Osteocyte (in vitro differentiated cells): ENCODE results near the gene PLXNA2. TPM values are rescaled to one million over a fixed set of nuclear protein-coding genes. Genes with fewer than 3 reads are reported as not detected.

Source experiments
- DNase-seq: peaks from one replicate; pipeline ENCODE4 v3.0.0; 2021; ENCODE audit warnings: mixed read lengths; ENCODE audit not compliant: unreplicated experiment; ENCODE audit errors: extremely low spot score
- H3K27ac Mint-ChIP-seq: one replicate; pipeline ENCODE4 v1.8.0; 2021; ENCODE audit warnings: mild to moderate bottlenecking, mixed read lengths; ENCODE audit not compliant: unreplicated experiment
- H3K27me3 Mint-ChIP-seq: one replicate; pipeline ENCODE4 v1.8.0; 2021; ENCODE audit warnings: mixed read lengths; ENCODE audit not compliant: unreplicated experiment
- H3K36me3 Mint-ChIP-seq: one replicate; pipeline ENCODE4 v1.8.0; 2021; ENCODE audit warnings: mixed read lengths; ENCODE audit not compliant: unreplicated experiment
- H3K4me1 Mint-ChIP-seq: one replicate; pipeline ENCODE4 v1.8.0; 2021; ENCODE audit warnings: mixed read lengths; ENCODE audit not compliant: unreplicated experiment
- H3K4me3 Mint-ChIP-seq: one replicate; pipeline ENCODE4 v1.8.0; 2021; ENCODE audit warnings: mild to moderate bottlenecking, moderate library complexity, mixed read lengths; ENCODE audit not compliant: unreplicated experiment
- H3K9me3 Mint-ChIP-seq: one replicate; pipeline ENCODE4 v1.8.0; 2021; ENCODE audit warnings: mixed read lengths; ENCODE audit not compliant: unreplicated experiment
- CTCF ChIP-seq: fragments of 200-600 bp; sonication (generic); IDR thresholded peaks from 2 replicates; pipeline ENCODE4 v1.5.0; 2021; ENCODE audit warnings: antibody characterized with exemption, mild to moderate bottlenecking, moderate library complexity
- total RNA-seq: library from RNA; stranded (reverse); gene quantifications from 2 replicates; pipeline ENCODE4 v1.2.1, GENCODE V29; 2021

PLXNA2 gene
- total RNA-seq, 1 donor from 2014 or later, result 19.5 TPM

- no peak overlapping the region for H3K4me3 Mint-ChIP-seq
- no peak overlapping the region for H3K27ac Mint-ChIP-seq
- DNase-seq, result no peak
- no peaks in the 10 kb centered on the region for H3K27me3 Mint-ChIP-seq
- H3K36me3 Mint-ChIP-seq, result peaks cover 11% of the 10 kb centered on the region
- H3K9me3 Mint-ChIP-seq, result no peaks in the 10 kb centered on the region
- no peak for TF ChIP-seq CTCF
- H3K4me1 Mint-ChIP-seq, result peaks cover 16% of the 10 kb centered on the region
Observed at GRCh38 chr1:208055535-208055934, 188.6 kb downstream of the PLXNA2 start.

GRCh38 chr1:208054911-208055379 lies 189.2 kb downstream of the PLXNA2 start:
- Mint-ChIP-seq H3K4me3 (no peak overlapping the region), H3K4me1 (peaks cover 16% of the 10 kb centered on the region), H3K9me3 (no peaks in the 10 kb centered on the region), H3K27me3 (no peaks in the 10 kb centered on the region), H3K27ac (no peak overlapping the region), H3K36me3 (peaks cover 12% of the 10 kb centered on the region)
- no peak for TF ChIP-seq CTCF
- DNase-seq, result no peak

GRCh38 chr1:208054485-208054884 lies 189.7 kb downstream of the PLXNA2 start:
- DNase-seq, result no peak
- Mint-ChIP-seq H3K27me3 (no peaks in the 10 kb centered on the region), H3K4me3 (no peak overlapping the region), H3K9me3 (no peaks in the 10 kb centered on the region), H3K27ac (no peak overlapping the region), H3K36me3 (peaks cover 12% of the 10 kb centered on the region), H3K4me1 (peaks cover 14% of the 10 kb centered on the region)
- TF ChIP-seq CTCF, result no peak

- no peak for TF ChIP-seq CTCF
- peaks cover 12% of the 10 kb centered on the region for H3K36me3 Mint-ChIP-seq
- no peaks in the 10 kb centered on the region for H3K27me3 Mint-ChIP-seq
- H3K4me1 Mint-ChIP-seq, result peaks cover 7% of the 10 kb centered on the region
- H3K27ac Mint-ChIP-seq, result no peak overlapping the region
- H3K4me3 Mint-ChIP-seq, result no peak overlapping the region
- H3K9me3 Mint-ChIP-seq, result no peaks in the 10 kb centered on the region
- DNase-seq, result no peak
Observed at GRCh38 chr1:208053661-208054060, 190.5 kb downstream of the PLXNA2 start.

GRCh38 chr1:208052926-208053407 lies 191.2 kb downstream of the PLXNA2 start:
- H3K4me3 Mint-ChIP-seq, result no peak overlapping the region
- no peaks in the 10 kb centered on the region for H3K27me3 Mint-ChIP-seq
- peaks cover 12% of the 10 kb centered on the region for H3K36me3 Mint-ChIP-seq
- no peak for DNase-seq
- H3K27ac Mint-ChIP-seq, result no peak overlapping the region
- no peaks in the 10 kb centered on the region for H3K9me3 Mint-ChIP-seq
- no peak for TF ChIP-seq CTCF
- H3K4me1 Mint-ChIP-seq, result peaks cover under 1% of the 10 kb centered on the region
